GM12878 (cell line): ENCODE results near the gene CDKN2B. TPM values are rescaled to one million over a fixed set of nuclear protein-coding genes. Genes with fewer than 3 reads are reported as not detected.

Source experiments
- ATAC-seq: fragments of 200-7000 bp; cut with Tn5 transposase; 3 replicates; pipeline ENCODE4 v1.9.1; 2020; ENCODE audit warnings: mild to moderate bottlenecking, moderate library complexity
- BruUV-seq: library from RNA; stranded (reverse); fragments of 400-500 nt; replicated peaks from 2 replicates; lab custom pipeline; 2021; lab: Mats Ljungman, UMichigan
- CTCF ChIA-PET: fragments of 300-600 bp; sonication (Branson Sonifier 250); formaldehyde crosslinking; extraction: SDS; loops from one replicate; lab custom pipeline; 2021; ENCODE audit warnings: inconsistent platforms; lab: Yijun Ruan, JAX
- POLR2A ChIA-PET: fragments of 350-600 bp; formaldehyde crosslinking; extraction: SDS; loops from one replicate; lab custom pipeline; 2021; ENCODE audit warnings: inconsistent platforms; lab: Charles Lee
- RAD21 ChIA-PET: fragments of 300-600 bp; sonication (Branson Sonifier 250); formaldehyde crosslinking; loops from one replicate; lab custom pipeline; 2023; ENCODE audit warnings: antibody characterized with exemption; ENCODE audit not compliant: unreplicated experiment; lab: Charles Lee
- SMC1A ChIA-PET: fragments of 300-600 bp; sonication (Branson Sonifier 250); formaldehyde crosslinking; loops from one replicate; lab custom pipeline; 2023; ENCODE audit not compliant: unreplicated experiment, uncharacterized antibody; lab: Charles Lee
- DNase-seq: peaks from one replicate; pipeline ENCODE4 v3.0.0-alpha.2; 2011; ENCODE audit warnings: low read depth, low spot score
- FAIRE-seq: peaks from 3 replicates; lab custom pipeline; 2011; peaks lifted over from hg19 to GRCh38; lab: Jason Lieb, UNC
- H2AFZ ChIP-seq: 2 replicates; pipeline ENCODE4 v1.6.0; 2011; ENCODE audit warnings: low read depth, low read length, control low read depth; ENCODE audit not compliant: control insufficient read depth
- H3K27ac ChIP-seq: 2 replicates; pipeline ENCODE4 v1.5.1; 2011; ENCODE audit warnings: control low read depth; ENCODE audit not compliant: control insufficient read depth, insufficient read depth
- H3K27me3 ChIP-seq, 2 experiments: replicated peaks in 1 of 2; 2 replicates each; pipeline versions ENCODE4 v1.6.0 to v1.6.1; 2011; ENCODE audit warnings: low read length in 1 of 2; ENCODE audit not compliant: control insufficient read depth in 2 of 2, insufficient read depth in 2 of 2
- H3K36me3 ChIP-seq, 2 experiments: 2 replicates each; pipeline ENCODE4 v1.5.1; 2011; ENCODE audit warnings: low read length in 1 of 2; ENCODE audit not compliant: control insufficient read depth in 2 of 2, insufficient read depth in 2 of 2
- H3K4me1 ChIP-seq: 2 replicates; pipeline ENCODE4 v1.6.1; 2011; ENCODE audit warnings: mild to moderate bottlenecking, low read length, moderate library complexity, mixed read lengths; ENCODE audit not compliant: control insufficient read depth, insufficient read depth
- H3K4me2 ChIP-seq: 2 replicates; pipeline ENCODE4 v1.6.0; 2011; ENCODE audit warnings: control low read depth; ENCODE audit not compliant: control insufficient read depth, insufficient read depth
- H3K4me3 ChIP-seq: fragments of 200-600 bp; sonication (generic); 2 replicates; pipeline ENCODE4 v1.5.1; 2016
- H3K79me2 ChIP-seq: 2 replicates; pipeline ENCODE4 v1.6.0; 2011; ENCODE audit warnings: low read length; ENCODE audit not compliant: control insufficient read depth, insufficient read depth
- H3K9ac ChIP-seq: 2 replicates; pipeline ENCODE4 v1.8.0; 2011; ENCODE audit warnings: low read length, control low read depth, mixed read lengths; ENCODE audit not compliant: control insufficient read depth, insufficient read depth
- H3K9me3 ChIP-seq: replicated peaks from 3 replicates; pipeline ENCODE4 v1.5.1; 2011; ENCODE audit warnings: mild to moderate bottlenecking, low read length; ENCODE audit not compliant: control insufficient read depth, insufficient read depth
- H4K20me1 ChIP-seq: 2 replicates; pipeline ENCODE4 v1.6.0; 2011; ENCODE audit not compliant: control insufficient read depth, insufficient read depth
- BMI1 ChIP-seq: fragments of 450-650 bp; IDR thresholded peaks from 2 replicates; pipeline ENCODE4 v1.6.1; 2016; ENCODE audit warnings: mild to moderate bottlenecking, moderate library complexity, borderline replicate concordance
- CHD1 ChIP-seq: IDR thresholded peaks from 2 replicates; pipeline ENCODE4 v1.6.1; 2012; ENCODE audit warnings: low read depth, low read length, improper control_type of control experiment
- EED ChIP-seq: sonication (generic); IDR thresholded peaks from 2 replicates; pipeline ENCODE4 v1.6.1; 2016; ENCODE audit warnings: antibody characterized with exemption, low read depth
- IKZF1 ChIP-seq: fragments of 450-650 bp; conservative IDR thresholded peaks from 2 replicates; pipeline ENCODE4 v1.6.1; 2017; ENCODE audit warnings: antibody characterized with exemption, mild to moderate bottlenecking
- JUNB ChIP-seq: IDR thresholded peaks from 2 replicates; pipeline ENCODE4 v1.6.1; 2016; ENCODE audit warnings: antibody characterized with exemption, mild to moderate bottlenecking
- NFXL1 ChIP-seq: fragments of 450-650 bp; IDR thresholded peaks from 2 replicates; pipeline ENCODE4 v1.6.1; 2017; ENCODE audit warnings: antibody characterized with exemption, mild to moderate bottlenecking, borderline replicate concordance
- RUNX3 ChIP-seq: IDR thresholded peaks from 2 replicates; pipeline ENCODE4 v1.6.1; 2012; ENCODE audit warnings: low read length, inconsistent platforms
- SIN3A ChIP-seq: IDR thresholded peaks from 2 replicates; pipeline ENCODE4 v1.6.1; 2012; ENCODE audit warnings: low read depth, low read length, improper control_type of control experiment
- SPI1 ChIP-seq: IDR thresholded peaks from 2 replicates; pipeline ENCODE4 v1.6.1; 2011; ENCODE audit warnings: low read depth, mild to moderate bottlenecking, low read length, moderate library complexity, borderline replicate concordance; ENCODE audit not compliant: insufficient read depth
- WGBS: methylation state at CpG from one replicate; pipeline ENCODE4 v1.1.6; 2016; ENCODE audit warnings: low lambda C conversion rate; ENCODE audit not compliant: insufficient replicate concordance, insufficient coverage; ENCODE audit errors: missing lambda C conversion rate; 5-methylcytosine and 5-hydroxymethylcytosine counted together
- in situ Hi-C: fragments of 300-500 bp; cut with MboI; formaldehyde crosslinking; loops from 9 replicates; pipeline ENCODE4 v1.14.3; 2018; ENCODE audit warnings: mixed read lengths
- intact Hi-C: fragments of 100-400 bp; cut with micrococcal nuclease; formaldehyde crosslinking; loops from one replicate; pipeline ENCODE4 v1.14.2; 2022; ENCODE audit not compliant: unreplicated experiment
- polyA plus RNA-seq, 11 experiments: library from polyadenylated mRNA; depleted of rRNA in 4 of 11; unstranded in 6 of 11; stranded (reverse) in 5 of 11; fragments of >200 nt; fragmentation: Nextera tagmentation in 4 of 11; fragmentation: Illumina TruSeq in 1 of 11; extraction: Ambion mirVana in 4 of 11; extraction: Trizol in 1 of 11; gene quantifications; 1 replicate in 1 of 11; 2 replicates in 10 of 11; pipeline versions ENCODE4 v1.2.1 to v1.2.3, GENCODE V29; 2011 to 2016; ENCODE audit warnings: inconsistent platforms in 2 of 11, missing spikeins in 2 of 11, low read depth in 1 of 11
- total RNA-seq, 4 experiments: library from RNA; depleted of rRNA in 3 of 4; stranded (reverse); fragments of >200 nt in 3 of 4; fragmentation: Illumina TruSeq in 1 of 4; extraction: Trizol in 1 of 4; gene quantifications; 2 replicates each; pipeline versions ENCODE4 v1.2.1 to v1.2.3, GENCODE V29; 2013 to 2021
- TF ChIP-seq, protein P1 (sequence below): fragments of 450-650 bp; IDR thresholded peaks from 2 replicates; pipeline ENCODE4 v1.6.1; 2017; ENCODE audit warnings: borderline replicate concordance

CDKN2B gene
- total and polyA plus RNA-seq, 10 of the 15 experiments (the other 5 are each of a cell fraction or from before 2014, with no cell fraction given): 0.03 to 0.47 (median 0.08) TPM; not detected in 1

GRCh38 chr9:22030101-22030598 is 21.0 kb upstream of the CDKN2B start:
- H3K9me3 ChIP-seq: no peaks in the 10 kb centered on the region
- H3K4me2 ChIP-seq: no peak overlapping the region; the same call in 1 of the 2 replicates
- ChIA-PET POLR2A (no interaction called here), SMC1A (interaction anchor here (1.0 to 1.4 kb wide), 3 partner anchors 11 to 216 kb away, joined by 3 to 6 read pairs (median 4); partner anchors contain the start of gene CDKN2B), CTCF (interaction anchor here (0.8 to 1.8 kb wide), 4 partner anchors 9 to 216 kb away, joined by 3 to 5 read pairs (median 4); no protein-coding TSS in a partner anchor), RAD21 (interaction anchor here (2.2 kb wide), 1 partner anchor 216 kb away, joined by 8 read pairs; no protein-coding TSS in a partner anchor)
- intact Hi-C loops (loop anchor here (10.0 kb wide), 1 partner anchor 205 kb away; no protein-coding TSS in a partner anchor), in situ Hi-C loops (no loop called here)
- DNase-seq (no peak), ATAC-seq (peak; percentile 85), FAIRE-seq (peak; percentile 7)
- H3K27ac ChIP-seq: no peak overlapping the region
- no TSS peak for BruUV-seq
- no peaks in the 10 kb centered on the region for H3K36me3 ChIP-seq
- TF ChIP-seq BMI1: no peak
- peak; percentile 47 for TF ChIP-seq RUNX3
- 0 out of 2 replicates have a peak, but pooled peaks have one; percentile 4 for TF ChIP-seq JUNB
- no peak for TF ChIP-seq SIN3A
- TF ChIP-seq SPI1: peak; percentile 97
- no peaks in the 10 kb centered on the region; the same call in 1 of the 2 replicates for H4K20me1 ChIP-seq
- H3K27me3 ChIP-seq: no peaks in the 10 kb centered on the region
- H3K4me1 ChIP-seq: peaks cover 10% of the 10 kb centered on the region
- no peak overlapping the region for H3K4me3 ChIP-seq
- H2AFZ ChIP-seq: no peak overlapping the region
- no peaks in the 10 kb centered on the region for H3K79me2 ChIP-seq
- WGBS: 30% methylated on average over 1 of the region's 1 CpG
- no peak overlapping the region for H3K9ac ChIP-seq

- H3K27ac ChIP-seq: no peak overlapping the region
- no peaks in the 10 kb centered on the region for H3K36me3 ChIP-seq
- H3K9me3 ChIP-seq: no peaks in the 10 kb centered on the region; the same call in 2 of the 3 replicates
- FAIRE-seq (no peak), DNase-seq (no peak), ATAC-seq (no peak)
- ChIA-PET CTCF (interaction anchor here (0.8 to 1.8 kb wide), 5 partner anchors 10 to 215 kb away, joined by 3 to 6 read pairs (median 4); no protein-coding TSS in a partner anchor), RAD21 (interaction anchor here (1.6 to 2.2 kb wide), 2 partner anchors 21 to 215 kb away, joined by 6 to 8 read pairs; partner anchors contain the start of gene CDKN2B), SMC1A (interaction anchor here (1.4 to 1.9 kb wide), 4 partner anchors 10 to 216 kb away, joined by 4 to 5 read pairs (median 4); partner anchors contain the start of gene CDKN2B), POLR2A (no interaction called here)
- peaks cover 10% of the 10 kb centered on the region for H3K4me1 ChIP-seq
- intact Hi-C loops (no loop called here), in situ Hi-C loops (no loop called here)
- H3K4me3 ChIP-seq: no peak overlapping the region
- TF ChIP-seq NFXL1 (no peak), EED (no peak), IKZF1 (no peak), CHD1 (no peak)
- TF ChIP-seq, protein P1, sequence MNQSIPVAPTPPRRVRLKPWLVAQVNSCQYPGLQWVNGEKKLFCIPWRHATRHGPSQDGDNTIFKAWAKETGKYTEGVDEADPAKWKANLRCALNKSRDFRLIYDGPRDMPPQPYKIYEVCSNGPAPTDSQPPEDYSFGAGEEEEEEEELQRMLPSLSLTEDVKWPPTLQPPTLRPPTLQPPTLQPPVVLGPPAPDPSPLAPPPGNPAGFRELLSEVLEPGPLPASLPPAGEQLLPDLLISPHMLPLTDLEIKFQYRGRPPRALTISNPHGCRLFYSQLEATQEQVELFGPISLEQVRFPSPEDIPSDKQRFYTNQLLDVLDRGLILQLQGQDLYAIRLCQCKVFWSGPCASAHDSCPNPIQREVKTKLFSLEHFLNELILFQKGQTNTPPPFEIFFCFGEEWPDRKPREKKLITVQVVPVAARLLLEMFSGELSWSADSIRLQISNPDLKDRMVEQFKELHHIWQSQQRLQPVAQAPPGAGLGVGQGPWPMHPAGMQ: no peak
- H3K4me2 ChIP-seq: no peak overlapping the region
- H4K20me1 ChIP-seq: no peaks in the 10 kb centered on the region; the same call in 1 of the 2 replicates
- H3K9ac ChIP-seq: no peak overlapping the region
- no peak overlapping the region for H2AFZ ChIP-seq
- no peaks in the 10 kb centered on the region; a peak in 1 of 4 replicates for H3K27me3 ChIP-seq
- BruUV-seq: no TSS peak
- H3K79me2 ChIP-seq: no peaks in the 10 kb centered on the region
- WGBS: 100% methylated on average over 4 of the region's 4 CpGs
These were observed 20.1 kb upstream of the CDKN2B start for GRCh38 chr9:22029231-22029630.
